ENCODE measurements around the gene MRAS.
"Not testable (repeated sequence)": the region's sequence is repeated elsewhere in the genome, so short reads cannot be mapped to it uniquely, and the experiment has no call there.

MRAS gene

DNA sequence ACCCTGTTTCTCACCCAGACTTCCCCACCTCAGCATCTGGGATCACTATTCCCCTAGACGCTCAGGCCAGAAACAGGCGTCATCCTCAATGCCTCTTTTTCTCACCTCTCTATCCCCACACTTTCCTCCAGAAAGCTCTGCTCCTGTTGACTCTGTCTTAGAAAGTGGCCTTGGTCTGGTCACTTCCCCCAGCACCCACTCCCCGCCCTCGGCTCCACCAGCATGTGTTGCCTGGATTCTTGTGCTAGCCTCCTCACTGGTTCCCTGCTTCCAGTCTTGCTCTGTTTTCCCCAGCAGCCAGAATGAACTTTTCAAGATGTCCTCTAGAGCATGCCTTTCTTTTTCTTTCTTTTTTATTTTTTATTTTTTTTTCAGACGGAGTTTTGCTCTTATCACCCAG, 46.3 kb downstream of the MRAS start:
- DNase-seq = no peak

GRCh38 chr3:138395865-138396751, 47.7 kb downstream of the MRAS start:
- no peak for DNase-seq

- no peak for DNase-seq
Observed at GRCh38 chr3:138396752-138397410, 48.5 kb downstream of the MRAS start.

DNA sequence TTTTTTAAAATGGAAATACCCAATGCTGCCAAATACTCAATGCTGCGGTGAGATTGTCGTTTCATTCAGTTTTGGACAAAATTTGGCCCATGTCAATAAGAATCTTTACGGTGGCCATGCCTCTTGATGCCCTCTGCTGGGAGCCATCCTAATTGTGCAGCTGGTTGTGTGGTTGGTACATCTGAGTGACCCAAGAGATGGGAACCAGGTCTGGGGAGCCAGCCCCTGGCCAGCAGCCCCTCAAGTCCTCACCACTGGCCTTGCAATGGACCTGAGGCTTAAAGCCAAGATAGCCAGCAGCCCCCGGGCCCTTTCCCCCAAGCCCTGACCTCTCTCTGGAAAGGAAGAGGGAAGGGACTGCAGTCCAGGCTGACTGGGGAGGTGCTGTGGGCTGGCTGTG, 49.6 kb downstream of the MRAS start:
- DNase-seq = no peak

GRCh38 chr3:138398791-138399575, 50.6 kb downstream of the MRAS start:
- DNase-seq = no peak

GRCh38 chr3:138399766-138400165, 51.4 kb downstream of the MRAS start:
- DNase-seq = peak; percentile 55

DNA sequence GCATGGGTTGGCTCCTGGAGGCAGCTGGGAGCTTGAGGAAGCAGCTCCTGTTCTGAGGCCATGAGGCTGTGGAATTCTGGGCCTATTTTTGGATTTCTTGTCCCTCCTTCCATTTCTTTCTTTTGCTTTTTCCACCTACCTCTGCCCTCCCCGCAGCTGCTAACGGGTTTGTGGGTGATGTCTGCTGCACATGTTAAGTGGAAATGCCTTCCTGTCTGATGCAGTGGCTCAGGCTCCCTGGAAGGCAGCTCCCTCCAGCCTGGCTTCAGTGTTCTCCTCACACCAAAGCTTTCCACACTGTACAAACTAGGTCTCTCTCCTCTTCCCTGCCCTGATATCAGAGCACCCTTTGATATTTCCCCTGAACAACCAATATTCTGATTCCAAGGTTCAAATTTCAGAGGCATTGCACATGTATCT, 52.3 kb downstream of the MRAS start:
- no peak for DNase-seq

DNA sequence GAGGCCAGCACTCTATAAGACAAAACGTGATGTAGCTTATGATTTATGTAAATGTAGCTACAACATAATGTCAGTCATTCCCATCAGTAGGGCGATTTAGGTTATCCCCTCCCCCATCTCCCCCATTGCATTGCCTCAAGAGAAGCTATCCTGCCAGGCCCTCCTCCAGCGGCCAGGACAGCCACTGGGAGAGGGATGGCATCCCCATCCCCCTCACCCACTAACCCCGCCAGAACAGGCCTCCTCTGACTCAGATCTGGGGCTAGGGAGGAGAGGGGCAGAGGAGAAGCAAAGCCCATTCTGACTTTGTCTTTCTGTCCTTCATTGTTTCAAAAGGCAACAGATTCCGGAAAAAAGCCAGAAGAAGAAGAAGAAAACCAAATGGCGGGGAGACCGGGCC, 53.5 kb downstream of the MRAS start:
- no peak for DNase-seq

- DNase-seq = no peak
Observed at GRCh38 chr3:138404121-138404520, 55.7 kb downstream of the MRAS start.

DNA sequence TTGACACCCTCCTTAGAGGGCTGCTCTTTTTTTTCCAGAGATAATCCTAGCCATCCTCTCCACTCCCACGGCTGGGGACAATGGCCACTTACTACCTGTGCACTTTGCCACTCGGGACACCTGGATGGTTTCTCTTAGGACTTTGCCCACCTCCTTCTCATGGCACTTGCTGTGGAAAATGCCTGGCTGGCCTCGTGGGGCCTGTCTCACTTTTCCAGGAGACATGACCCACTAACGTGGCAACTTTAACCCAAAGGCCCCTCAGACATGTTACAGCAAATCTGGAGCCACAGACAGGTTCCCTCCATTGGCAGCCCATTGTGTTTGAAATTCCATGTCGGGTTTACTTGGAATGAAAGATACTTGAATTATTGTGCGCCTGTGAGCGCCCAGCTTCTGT, 56.6 kb downstream of the MRAS start:
- no peak for DNase-seq

DNA sequence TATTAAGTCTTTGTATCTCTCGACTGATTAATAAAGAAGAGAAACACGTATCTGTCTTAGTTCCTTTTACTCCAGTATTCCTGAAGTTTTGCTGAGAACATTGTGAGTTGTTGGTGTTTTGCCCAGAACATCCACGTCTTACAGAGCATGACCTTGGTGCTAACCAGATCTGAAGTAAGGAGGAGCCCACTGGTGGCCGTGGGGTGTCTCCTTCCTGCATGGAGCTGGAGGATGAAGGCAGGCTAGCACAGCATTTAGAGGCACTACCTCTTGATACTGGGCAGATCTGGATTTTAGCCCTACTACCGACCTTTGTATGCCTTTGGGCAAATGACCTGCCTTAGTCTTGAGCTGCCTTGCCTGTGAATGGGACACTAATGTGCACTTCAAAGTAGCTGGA, 57.1 kb downstream of the MRAS start:
- DNase-seq = no peak

DNA sequence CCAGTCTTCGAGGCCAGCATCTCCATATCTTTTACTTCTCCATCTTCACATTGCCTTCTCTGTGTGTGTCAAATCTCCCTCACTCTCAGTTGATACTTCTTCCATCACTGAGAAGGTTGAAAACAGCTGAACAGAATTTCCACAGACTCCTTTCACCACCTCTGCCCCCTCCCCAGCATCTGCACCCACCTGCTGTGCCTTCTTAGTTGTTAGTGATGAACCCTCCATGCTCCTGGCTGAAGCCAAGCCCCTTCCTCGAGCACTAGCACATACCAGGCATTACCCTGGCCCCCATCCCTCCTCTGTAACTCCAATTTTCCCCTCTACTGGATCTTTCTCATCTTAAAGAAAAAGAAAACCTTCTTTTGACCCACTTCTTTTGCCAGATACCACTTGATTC, 58.2 kb downstream of the MRAS start:
- DNase-seq = no peak

DNA sequence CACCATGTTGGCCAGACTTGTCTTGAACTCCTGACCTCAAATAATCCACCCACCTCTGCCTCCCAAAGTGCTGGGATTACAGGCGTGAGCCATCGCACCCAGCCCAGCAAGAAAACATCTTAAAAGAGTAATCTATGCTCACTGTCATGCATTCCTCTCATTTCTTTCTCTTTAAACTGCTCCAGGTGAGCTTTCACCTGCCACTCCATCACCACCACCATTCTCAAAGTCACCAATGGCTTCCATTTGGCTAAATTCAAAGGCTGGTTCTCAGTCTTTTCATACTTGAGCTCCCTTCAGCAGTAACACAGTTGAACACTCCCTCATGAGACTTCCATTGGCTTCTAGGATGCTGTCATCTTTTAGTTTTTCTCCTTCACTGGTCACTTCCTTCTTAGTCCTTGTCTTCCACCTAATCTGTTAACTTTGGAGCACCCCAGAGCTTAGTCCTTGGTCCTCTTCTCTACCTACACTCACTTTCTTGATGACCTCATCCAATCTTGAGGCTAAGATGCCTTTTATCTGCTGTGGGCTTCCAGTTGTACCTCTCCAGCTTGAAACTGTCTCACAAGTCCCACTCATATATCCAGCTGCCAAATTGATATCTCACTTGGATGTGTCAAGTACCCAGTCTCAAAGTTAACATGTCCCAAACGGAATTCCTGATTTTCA, 59.0 kb downstream of the MRAS start:
- DNase-seq = no peak

- DNase-seq = no peak
Observed at GRCh38 chr3:138408751-138409570, 60.6 kb downstream of the MRAS start.

GRCh38 chr3:138412821-138413551, 64.6 kb downstream of the MRAS start:
- DNase-seq = no peak

DNA sequence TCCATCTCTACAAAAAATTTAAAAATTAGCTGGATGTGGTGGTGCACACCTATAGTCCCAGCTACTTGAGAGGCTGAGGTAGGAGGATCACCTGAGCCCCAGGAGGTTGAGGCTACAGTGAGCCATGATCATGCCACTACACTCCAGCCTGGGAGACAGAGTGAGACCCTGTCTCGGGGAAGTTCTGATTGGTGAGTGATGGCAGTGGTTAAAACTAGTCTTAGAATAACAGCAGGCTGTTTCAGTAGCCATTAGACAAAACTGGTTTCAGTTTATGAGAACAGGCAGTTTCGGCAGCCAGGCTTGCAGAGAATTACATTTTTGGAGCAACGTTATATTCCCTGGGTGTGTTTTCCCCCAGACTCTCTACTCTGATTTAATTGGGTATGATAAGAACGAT, 67.9 kb downstream of the MRAS start:
- not testable (repeated sequence) for DNase-seq

DNA sequence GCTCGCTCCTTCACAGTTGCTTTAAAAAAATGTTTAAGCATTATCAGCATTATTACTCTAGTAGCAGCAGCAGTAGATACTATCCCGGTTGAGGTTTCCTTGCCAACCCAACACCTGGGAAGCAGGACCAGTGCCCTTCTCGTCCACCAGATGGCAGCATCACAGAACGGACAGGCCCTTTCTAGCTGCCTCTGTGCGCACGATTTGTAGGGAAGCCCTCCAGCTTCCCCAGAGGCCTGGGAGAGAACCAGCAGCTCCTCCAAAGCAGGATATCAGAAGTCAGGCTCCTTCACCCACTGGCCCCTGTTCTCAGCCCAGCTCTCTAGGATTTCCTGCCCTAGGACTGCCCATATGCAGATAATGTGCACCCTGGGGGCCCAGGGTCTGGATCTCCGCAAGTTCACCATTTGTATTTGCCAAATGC, 69.2 kb downstream of the MRAS start:
- DNase-seq = peak; percentile 70

GRCh38 chr3:138418601-138419206, 70.3 kb downstream of the MRAS start:
- DNase-seq = no peak

DNA sequence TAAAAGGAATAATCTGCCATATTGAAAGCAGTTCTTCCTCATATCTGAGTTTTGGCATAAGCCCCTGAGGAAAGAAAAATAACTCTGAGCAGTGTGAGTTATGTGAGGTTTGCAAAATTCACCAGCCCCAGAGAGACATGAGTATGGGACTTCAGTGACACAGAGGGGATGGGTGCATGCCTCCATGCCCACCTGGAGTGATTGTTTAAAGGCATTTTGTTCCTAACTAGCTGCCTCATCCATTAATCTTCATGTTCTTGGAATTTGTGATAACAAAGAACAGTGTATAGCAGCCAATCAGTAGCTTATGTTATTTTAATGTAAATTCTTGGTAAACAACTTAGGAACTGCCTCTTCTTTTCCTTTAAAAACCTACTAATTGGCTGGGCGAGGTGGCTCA, 74.9 kb downstream of the MRAS start:
- no peak for DNase-seq

GRCh38 chr3:138424323-138424722, 75.9 kb downstream of the MRAS start:
- DNase-seq = no peak

DNA sequence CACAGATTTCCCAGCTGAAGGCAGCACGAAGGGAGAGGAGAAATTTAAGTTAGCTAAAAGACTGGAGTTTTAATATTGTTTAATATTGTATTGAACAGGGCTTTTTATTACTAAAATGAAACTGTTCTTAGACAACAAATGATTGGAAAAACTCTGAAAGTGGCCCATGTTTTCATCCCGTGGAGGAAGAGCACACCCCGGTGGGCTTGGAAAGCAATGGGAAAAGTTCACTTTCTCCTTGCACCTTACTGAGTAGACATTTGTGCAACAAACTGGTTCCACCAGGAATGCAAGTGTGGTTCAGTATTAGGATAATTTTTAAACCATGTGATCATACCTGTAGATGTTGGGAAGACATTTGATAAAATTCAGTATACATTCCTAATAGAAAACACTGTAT, 77.8 kb downstream of the MRAS start:
- no peak for DNase-seq
